Globus pallidus (tissue), 1 donor: ENCODE data around the gene OR10V1.

ENCODE experiments used
- DNase-seq: peaks from one replicate; pipeline ENCODE4 v3.0.0-alpha.2; 2015; ENCODE audit warnings: low spot score

Gene OR10V1

GRCh38 chr11:59668950-59669610 is 44.6 kb downstream of the OR10V1 start, which contains the start of gene PATL1:
Gene PATL1, minus strand, starts transcription at chr11:59669037. Its CDS starts 142 bp downstream, at chr11:59668895.
- peak; percentile 99 for DNase-seq

DNA sequence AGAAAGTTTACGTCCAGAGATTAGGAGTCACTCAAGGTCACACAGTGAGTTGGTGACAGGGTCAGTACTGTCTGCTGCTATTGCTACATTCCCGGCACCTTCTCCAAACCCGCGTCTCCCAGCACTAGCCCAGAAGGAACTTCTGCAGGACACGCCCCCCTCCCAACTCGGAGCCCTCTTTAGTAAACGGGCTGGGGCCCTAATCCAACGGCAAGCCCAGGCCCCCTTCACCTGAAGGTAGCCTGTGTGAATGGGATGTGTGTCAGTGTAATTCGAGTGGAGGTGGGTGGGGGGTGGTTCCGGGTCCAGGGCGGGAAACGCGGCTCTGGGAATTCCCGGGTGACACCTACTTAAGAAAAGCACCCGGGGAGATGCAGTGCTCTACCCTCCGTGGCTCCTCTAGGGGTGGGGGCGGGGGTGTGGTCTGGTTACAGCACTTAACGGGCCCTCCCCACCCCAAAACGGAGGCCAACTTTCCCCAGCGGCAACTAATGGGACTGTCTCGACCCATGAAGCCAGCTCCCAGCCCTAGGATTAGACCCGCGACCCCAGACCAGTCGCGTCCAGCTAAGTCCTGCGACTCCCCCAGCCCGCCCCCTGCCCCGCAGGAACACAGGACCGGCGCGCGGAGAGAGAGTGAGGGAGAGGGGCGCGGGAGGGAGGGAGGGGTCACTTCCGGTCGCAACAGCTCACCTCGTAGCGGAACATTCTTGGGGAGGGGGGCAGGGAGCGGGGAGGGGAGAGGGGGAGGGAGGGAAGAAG is 45.3 kb downstream of the OR10V1 start:
- DNase-seq, result peak; percentile 40

DNA sequence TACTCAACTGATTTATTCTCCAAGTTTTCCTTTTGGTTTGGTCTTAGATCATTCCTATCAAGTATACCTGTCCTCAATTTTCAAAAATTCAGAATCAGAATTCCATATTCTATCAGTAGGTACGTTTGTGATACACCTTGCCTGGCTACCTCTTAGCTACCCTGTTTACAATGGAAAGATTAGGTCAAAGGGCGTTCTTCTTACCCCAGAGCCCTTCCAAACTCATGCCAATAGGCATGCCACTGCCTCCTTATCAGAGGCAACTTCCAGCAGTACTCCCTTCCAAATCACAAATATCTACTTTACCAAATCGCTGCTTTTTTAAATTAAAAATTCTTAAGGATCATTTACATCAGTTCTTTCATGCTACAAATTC is 45.8 kb downstream of the OR10V1 start:
- DNase-seq, result no peak

DNA sequence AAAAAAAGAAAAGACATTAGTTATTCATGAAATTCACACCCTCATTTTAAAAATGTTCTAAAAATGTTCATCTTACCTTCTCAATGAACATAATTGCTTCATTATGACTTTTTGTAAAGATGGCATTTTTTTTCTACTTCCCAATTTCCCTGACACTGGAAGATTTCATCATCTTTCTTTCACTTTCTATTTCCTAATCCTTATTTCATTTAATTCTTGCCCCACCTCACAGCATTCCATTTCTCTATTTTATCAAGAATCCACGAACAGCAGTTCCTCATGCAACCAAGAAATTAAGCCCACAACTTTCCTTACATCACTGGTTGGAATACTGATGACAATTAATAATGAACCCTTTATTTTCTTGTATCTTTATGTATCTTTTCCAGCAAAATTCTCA is 46.7 kb downstream of the OR10V1 start:
- no peak for DNase-seq
